Measurements from ENCODE around the gene TENM4.

The TENM4 gene

GRCh38 chr11:78669249-78669648 is 771.6 kb downstream of the TENM4 start:
- Histone ChIP-seq H3K27ac (replicated peaks; ENCODE audit: low read length) (no peak overlapping the region), H2BK5ac (ENCODE audit: low read length) (no peak overlapping the region), H3K4me1 (ENCODE audit: control insufficient read depth in 2 of 2, insufficient read depth in 1 of 2, low read depth in 1 of 2, low read length in 2 of 2) (peaks cover 0 to 10% of the 10 kb centered on the region in 2 donors), H3K4me2 (ENCODE audit: insufficient read depth, low read length, poor library complexity, severe bottlenecking) (no peak overlapping the region), H3K14ac (ENCODE audit: low read length) (no peak overlapping the region), H3K18ac (ENCODE audit: low read length) (no peak overlapping the region), H3K9ac (ENCODE audit: low read depth, low read length, poor library complexity) (no peak overlapping the region), H3K4ac (ENCODE audit: low read length) (no peak overlapping the region), H2AFZ (ENCODE audit: low read length) (no peak overlapping the region), H3K4me3 (ENCODE audit: low read length in 2 of 2) (peak overlapping the region in 1 of 2 donors; percentile 20), H4K8ac (ENCODE audit: low read depth, low read length) (no peak overlapping the region), H3K79me1 (ENCODE audit: low read depth, low read length) (no peaks in the 10 kb centered on the region), H3K23ac (ENCODE audit: low read depth, low read length, poor library complexity) (no peak overlapping the region), H3K9me3 (replicated peaks in 1 of 2; ENCODE audit: control insufficient read depth in 2 of 2, insufficient read depth in 1 of 2, low read depth in 1 of 2, low read length in 2 of 2) (peaks cover 0 to 5% of the 10 kb centered on the region in 2 donors), H2BK15ac (ENCODE audit: low read length) (no peak overlapping the region), H4K91ac (ENCODE audit: low read depth, low read length, poor library complexity) (no peak overlapping the region), H2AK5ac (ENCODE audit: low read depth, low read length) (no peak overlapping the region), H3K27me3 (ENCODE audit: control insufficient read depth in 3 of 3, insufficient read depth in 3 of 3, low read depth in 1 of 3, low read length in 3 of 3) (no peaks in the 10 kb centered on the region), H2BK120ac (ENCODE audit: low read depth, low read length) (no peak overlapping the region), H2BK12ac (ENCODE audit: low read length) (no peak overlapping the region), H3K36me3 (replicated peaks in 1 of 2; ENCODE audit: control insufficient read depth in 2 of 2, insufficient read depth in 2 of 2, low read length in 2 of 2) (peaks cover 10 to 29% of the 10 kb centered on the region in 2 donors)
- WGBS, 2 donors (ENCODE audit: extremely low coverage in 2 of 2, insufficient read length in 2 of 2, insufficient replicate concordance in 1 of 2): no CpG with 5 or more reads among the region's 17 CpGs
- DNase-seq (ENCODE audit: low spot score): no peak

- H4K91ac ChIP-seq (ENCODE audit: low read depth, low read length, poor library complexity): no peak overlapping the region
- H4K8ac ChIP-seq (ENCODE audit: low read depth, low read length): no peak overlapping the region
- DNase-seq (ENCODE audit: low spot score): no peak
- H3K9ac ChIP-seq (ENCODE audit: low read depth, low read length, poor library complexity): no peak overlapping the region
- H3K4me1 ChIP-seq (ENCODE audit: control insufficient read depth in 2 of 2, insufficient read depth in 1 of 2, low read depth in 1 of 2, low read length in 2 of 2): peaks cover 0 to 10% of the 10 kb centered on the region in 2 donors
- no peak overlapping the region for H2BK120ac ChIP-seq (ENCODE audit: low read depth, low read length)
- H3K4me2 ChIP-seq (ENCODE audit: insufficient read depth, low read length, poor library complexity, severe bottlenecking): no peak overlapping the region
- no peak overlapping the region for H2BK15ac ChIP-seq (ENCODE audit: low read length)
- no peaks in the 10 kb centered on the region for H3K27me3 ChIP-seq (ENCODE audit: control insufficient read depth in 3 of 3, insufficient read depth in 3 of 3, low read depth in 1 of 3, low read length in 3 of 3)
- no peak overlapping the region for H2BK5ac ChIP-seq (ENCODE audit: low read length)
- H3K79me1 ChIP-seq (ENCODE audit: low read depth, low read length): no peaks in the 10 kb centered on the region
- no peak overlapping the region for H2BK12ac ChIP-seq (ENCODE audit: low read length)
- no CpG with 5 or more reads among the region's 2 CpGs for WGBS, 2 donors (ENCODE audit: extremely low coverage in 2 of 2, insufficient read length in 2 of 2, insufficient replicate concordance in 1 of 2)
- no peak overlapping the region for H3K27ac ChIP-seq (replicated peaks; ENCODE audit: low read length)
- H2AK5ac ChIP-seq (ENCODE audit: low read depth, low read length): no peak overlapping the region
- H2AFZ ChIP-seq (ENCODE audit: low read length): no peak overlapping the region
- H3K14ac ChIP-seq (ENCODE audit: low read length): no peak overlapping the region
- no peak overlapping the region for H3K4ac ChIP-seq (ENCODE audit: low read length)
- H3K23ac ChIP-seq (ENCODE audit: low read depth, low read length, poor library complexity): no peak overlapping the region
- H3K36me3 ChIP-seq (replicated peaks in 1 of 2; ENCODE audit: control insufficient read depth in 2 of 2, insufficient read depth in 2 of 2, low read length in 2 of 2): peaks cover 10 to 29% of the 10 kb centered on the region in 2 donors
- no peak overlapping the region for H3K4me3 ChIP-seq (ENCODE audit: low read length in 2 of 2)
- no peak overlapping the region for H3K18ac ChIP-seq (ENCODE audit: low read length)
- peaks cover 0 to 5% of the 10 kb centered on the region in 2 donors for H3K9me3 ChIP-seq (replicated peaks in 1 of 2; ENCODE audit: control insufficient read depth in 2 of 2, insufficient read depth in 1 of 2, low read depth in 1 of 2, low read length in 2 of 2)
Measured at GRCh38 chr11:78667461-78667860, 773.4 kb downstream of the TENM4 start.

- no peak overlapping the region for H3K4ac ChIP-seq (ENCODE audit: low read length)
- no peak overlapping the region for H2AFZ ChIP-seq (ENCODE audit: low read length)
- peaks cover 0 to 10% of the 10 kb centered on the region in 2 donors for H3K4me1 ChIP-seq (ENCODE audit: control insufficient read depth in 2 of 2, insufficient read depth in 1 of 2, low read depth in 1 of 2, low read length in 2 of 2)
- H2BK15ac ChIP-seq (ENCODE audit: low read length): no peak overlapping the region
- no peak overlapping the region for H2BK12ac ChIP-seq (ENCODE audit: low read length)
- no peak for DNase-seq (ENCODE audit: low spot score)
- H4K8ac ChIP-seq (ENCODE audit: low read depth, low read length): no peak overlapping the region
- H3K79me1 ChIP-seq (ENCODE audit: low read depth, low read length): no peaks in the 10 kb centered on the region
- H3K14ac ChIP-seq (ENCODE audit: low read length): no peak overlapping the region
- no peak overlapping the region for H2AK5ac ChIP-seq (ENCODE audit: low read depth, low read length)
- peaks cover 0 to 5% of the 10 kb centered on the region in 2 donors for H3K9me3 ChIP-seq (replicated peaks in 1 of 2; ENCODE audit: control insufficient read depth in 2 of 2, insufficient read depth in 1 of 2, low read depth in 1 of 2, low read length in 2 of 2)
- H4K91ac ChIP-seq (ENCODE audit: low read depth, low read length, poor library complexity): no peak overlapping the region
- no peak overlapping the region for H3K9ac ChIP-seq (ENCODE audit: low read depth, low read length, poor library complexity)
- H3K23ac ChIP-seq (ENCODE audit: low read depth, low read length, poor library complexity): no peak overlapping the region
- H3K4me2 ChIP-seq (ENCODE audit: insufficient read depth, low read length, poor library complexity, severe bottlenecking): no peak overlapping the region
- no peak overlapping the region for H2BK5ac ChIP-seq (ENCODE audit: low read length)
- no peak overlapping the region for H2BK120ac ChIP-seq (ENCODE audit: low read depth, low read length)
- peaks cover 10 to 25% of the 10 kb centered on the region in 2 donors for H3K36me3 ChIP-seq (replicated peaks in 1 of 2; ENCODE audit: control insufficient read depth in 2 of 2, insufficient read depth in 2 of 2, low read length in 2 of 2)
- H3K4me3 ChIP-seq (ENCODE audit: low read length in 2 of 2): no peak overlapping the region
- no peak overlapping the region for H3K18ac ChIP-seq (ENCODE audit: low read length)
- H3K27me3 ChIP-seq (ENCODE audit: control insufficient read depth in 3 of 3, insufficient read depth in 3 of 3, low read depth in 1 of 3, low read length in 3 of 3): no peaks in the 10 kb centered on the region
- H3K27ac ChIP-seq (replicated peaks; ENCODE audit: low read length): no peak overlapping the region
Measured at GRCh38 chr11:78666675-78667160, 774.1 kb downstream of the TENM4 start.

- Histone ChIP-seq H3K79me1 (ENCODE audit: low read depth, low read length) (no peaks in the 10 kb centered on the region), H3K4ac (ENCODE audit: low read length) (no peak overlapping the region), H3K9me3 (replicated peaks in 1 of 2; ENCODE audit: control insufficient read depth in 2 of 2, insufficient read depth in 1 of 2, low read depth in 1 of 2, low read length in 2 of 2) (peaks cover 0 to under 1% of the 10 kb centered on the region in 2 donors), H4K91ac (ENCODE audit: low read depth, low read length, poor library complexity) (no peak overlapping the region), H2BK5ac (ENCODE audit: low read length) (no peak overlapping the region), H2BK15ac (ENCODE audit: low read length) (no peak overlapping the region), H3K4me1 (ENCODE audit: control insufficient read depth in 2 of 2, insufficient read depth in 1 of 2, low read depth in 1 of 2, low read length in 2 of 2) (peaks cover 0 to 10% of the 10 kb centered on the region in 2 donors), H2AFZ (ENCODE audit: low read length) (no peak overlapping the region), H3K27ac (replicated peaks; ENCODE audit: low read length) (no peak overlapping the region), H2BK12ac (ENCODE audit: low read length) (no peak overlapping the region), H3K4me3 (ENCODE audit: low read length in 2 of 2) (no peak overlapping the region), H3K18ac (ENCODE audit: low read length) (no peak overlapping the region), H3K27me3 (ENCODE audit: control insufficient read depth in 3 of 3, insufficient read depth in 3 of 3, low read depth in 1 of 3, low read length in 3 of 3) (no peaks in the 10 kb centered on the region), H3K9ac (ENCODE audit: low read depth, low read length, poor library complexity) (no peak overlapping the region), H3K36me3 (replicated peaks in 1 of 2; ENCODE audit: control insufficient read depth in 2 of 2, insufficient read depth in 2 of 2, low read length in 2 of 2) (peaks cover 7 to 22% of the 10 kb centered on the region in 2 donors), H2BK120ac (ENCODE audit: low read depth, low read length) (no peak overlapping the region), H4K8ac (ENCODE audit: low read depth, low read length) (no peak overlapping the region), H2AK5ac (ENCODE audit: low read depth, low read length) (no peak overlapping the region), H3K14ac (ENCODE audit: low read length) (no peak overlapping the region), H3K23ac (ENCODE audit: low read depth, low read length, poor library complexity) (no peak overlapping the region), H3K4me2 (ENCODE audit: insufficient read depth, low read length, poor library complexity, severe bottlenecking) (no peak overlapping the region)
- no CpG with 5 or more reads among the region's 1 CpG for WGBS, 2 donors (ENCODE audit: extremely low coverage in 2 of 2, insufficient read length in 2 of 2, insufficient replicate concordance in 1 of 2)
- no peak for DNase-seq (ENCODE audit: low spot score)
Measured at GRCh38 chr11:78664636-78665035, 776.2 kb downstream of the TENM4 start.
